Measurements from ENCODE around the gene SHISA9.

Gene SHISA9

GRCh38 chr16:13134836-13135235 is 233.4 kb downstream of the SHISA9 start:
- DNase-seq = no peak

DNA sequence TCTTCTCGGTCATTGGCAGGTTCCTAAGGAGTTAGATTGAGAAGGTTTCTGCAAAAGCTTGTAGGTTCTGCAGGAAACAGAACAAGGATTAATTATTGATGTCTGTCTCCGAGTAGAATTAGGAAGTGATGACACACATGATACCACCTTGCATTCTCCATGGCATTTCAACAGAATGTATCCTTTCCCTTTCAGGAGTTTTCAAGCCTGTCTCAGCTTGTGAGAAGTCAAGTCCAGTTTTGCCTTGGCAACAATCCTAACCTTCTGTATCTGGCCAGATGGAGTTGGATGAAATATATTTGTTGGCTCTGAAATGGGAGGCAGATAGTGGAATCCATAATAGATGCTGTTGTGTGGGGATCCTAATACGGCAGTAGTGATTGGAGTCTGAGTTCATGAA is 235.5 kb downstream of the SHISA9 start:
- DNase-seq = no peak

GRCh38 chr16:13138528-13138927 is 237.1 kb downstream of the SHISA9 start:
- DNase-seq = no peak

DNA sequence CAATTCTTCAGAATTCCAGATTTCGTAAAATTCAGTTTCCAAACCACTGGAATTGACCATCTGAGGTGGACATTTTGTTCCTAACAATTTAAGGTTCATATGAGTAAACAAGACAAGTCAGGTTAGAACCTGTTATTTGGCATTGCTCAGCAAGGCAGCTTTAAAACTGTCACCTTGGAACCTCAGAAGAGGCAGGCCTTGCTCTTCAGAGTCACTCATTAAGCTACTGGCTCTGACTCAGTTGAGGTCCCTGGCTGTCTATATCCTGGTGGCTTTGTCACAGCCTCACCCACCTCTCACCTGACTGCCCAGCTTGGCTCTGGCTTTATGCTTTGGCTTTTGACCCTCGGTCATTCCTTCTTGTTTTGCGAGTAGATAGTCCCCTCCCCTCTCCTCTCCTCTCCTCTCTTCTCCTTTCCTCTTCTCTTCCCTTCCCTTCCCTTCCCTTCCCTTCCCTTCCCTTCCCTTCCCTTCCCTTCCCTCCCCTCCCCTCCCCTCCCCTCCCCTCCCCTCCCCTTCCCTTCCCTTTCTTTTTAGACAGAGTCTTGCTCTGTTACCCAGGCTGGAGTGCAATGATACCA is 238.4 kb downstream of the SHISA9 start:
- DNase-seq = no peak

GRCh38 chr16:13143551-13143950 is 242.2 kb downstream of the SHISA9 start:
- no peak for DNase-seq

GRCh38 chr16:13146829-13147228 is 245.4 kb downstream of the SHISA9 start:
- no peak for DNase-seq

DNA sequence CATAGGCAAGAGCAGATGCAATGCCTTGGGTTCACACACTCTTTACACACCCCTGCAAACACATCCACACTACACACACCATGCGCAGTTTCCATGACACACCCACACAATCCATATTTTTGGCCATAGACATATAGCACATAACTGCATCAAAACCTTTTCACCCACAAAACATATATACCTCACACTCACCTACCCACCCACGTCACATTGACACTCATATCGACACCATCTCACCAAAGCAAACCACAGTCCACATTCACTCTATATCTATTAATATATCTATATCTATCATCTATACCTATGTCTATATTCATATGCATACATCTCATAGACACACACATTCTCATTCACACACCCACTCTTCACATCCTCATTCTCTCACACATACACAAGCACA is 246.9 kb downstream of the SHISA9 start:
- DNase-seq = no peak

DNA sequence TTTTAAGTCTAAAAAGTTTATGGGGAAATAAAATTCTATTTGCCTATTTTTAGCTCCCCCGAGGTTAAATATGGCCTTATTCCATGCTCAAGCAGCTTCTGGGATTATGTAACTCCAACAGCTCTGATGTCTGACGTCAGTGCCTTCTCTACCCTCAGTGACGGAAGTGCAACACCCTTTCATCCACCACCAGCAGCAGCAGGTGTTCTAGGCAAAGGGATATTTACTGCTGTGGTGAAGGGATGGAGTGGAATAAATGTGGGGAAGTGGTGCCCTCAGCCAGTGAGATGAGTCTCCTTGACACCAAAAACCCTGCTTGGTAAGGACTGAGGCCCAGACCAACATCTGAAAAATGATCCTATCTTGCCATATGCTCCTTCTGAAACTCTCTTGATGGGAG is 247.4 kb downstream of the SHISA9 start:
- DNase-seq = no peak

GRCh38 chr16:13150181-13150885 is 248.9 kb downstream of the SHISA9 start:
- no peak for DNase-seq

GRCh38 chr16:13153696-13154095 is 252.3 kb downstream of the SHISA9 start:
- DNase-seq = no peak

DNA sequence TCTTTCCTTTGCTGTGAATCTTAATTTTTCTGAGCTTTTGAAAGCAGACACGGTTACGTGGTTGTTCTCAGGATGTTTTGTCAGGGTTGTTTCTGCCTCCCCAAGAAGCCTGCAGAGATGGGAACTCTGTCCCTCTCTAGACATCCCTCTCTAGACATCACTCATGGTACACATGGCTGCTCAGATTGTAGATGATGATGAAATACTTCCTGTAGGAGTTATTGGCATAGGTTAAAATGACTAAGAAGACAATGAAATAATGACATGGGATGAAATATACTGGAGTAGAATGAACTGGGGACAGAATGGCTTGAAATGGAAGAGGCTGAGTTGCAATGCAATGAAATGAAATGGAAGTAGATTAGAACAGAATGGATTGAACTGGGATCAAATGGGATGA is 253.4 kb downstream of the SHISA9 start:
- no peak for DNase-seq

- no peak for DNase-seq
Observed at GRCh38 chr16:13155377-13155776, 254.0 kb downstream of the SHISA9 start.

- no peak for DNase-seq
Observed at GRCh38 chr16:13155780-13156179, 254.4 kb downstream of the SHISA9 start.

DNA sequence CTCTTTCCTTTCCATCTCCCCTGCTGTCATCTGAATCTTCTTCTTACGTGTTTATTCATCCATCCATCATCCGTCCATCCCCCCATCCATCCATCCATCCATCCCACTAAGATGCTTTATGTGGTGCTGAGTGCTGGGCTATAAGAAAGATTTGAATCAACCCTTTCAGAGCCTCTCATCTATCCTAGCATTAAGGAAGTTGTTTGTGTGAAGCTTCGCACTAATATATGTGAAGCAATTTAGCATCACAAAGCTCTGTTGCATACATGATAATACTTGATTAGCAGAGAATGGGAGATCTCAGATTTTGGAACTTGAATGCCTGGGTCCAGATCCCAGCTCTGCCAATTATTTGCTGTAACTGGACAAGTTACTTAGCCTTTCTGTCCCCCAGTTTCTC is 255.7 kb downstream of the SHISA9 start:
- no peak for DNase-seq

DNA sequence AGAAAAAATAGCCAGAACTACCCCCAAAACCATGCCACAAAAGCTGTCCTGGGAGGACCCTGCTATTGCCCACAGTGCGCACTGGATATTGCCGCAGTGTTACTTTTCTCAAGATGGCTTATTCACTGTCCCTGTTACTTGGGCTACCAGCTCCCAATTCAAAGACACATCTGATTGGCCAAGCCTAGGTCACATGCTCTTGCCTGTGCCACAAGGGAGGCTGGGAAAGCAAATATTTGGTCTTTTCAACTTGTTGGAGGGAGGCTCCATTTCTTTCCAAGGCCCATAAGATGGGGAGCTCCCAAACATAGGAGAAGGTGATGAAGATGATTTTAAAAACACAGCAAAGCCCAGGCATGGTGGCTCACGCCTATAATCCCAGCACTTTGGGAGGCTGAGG is 257.0 kb downstream of the SHISA9 start:
- DNase-seq = no peak

DNA sequence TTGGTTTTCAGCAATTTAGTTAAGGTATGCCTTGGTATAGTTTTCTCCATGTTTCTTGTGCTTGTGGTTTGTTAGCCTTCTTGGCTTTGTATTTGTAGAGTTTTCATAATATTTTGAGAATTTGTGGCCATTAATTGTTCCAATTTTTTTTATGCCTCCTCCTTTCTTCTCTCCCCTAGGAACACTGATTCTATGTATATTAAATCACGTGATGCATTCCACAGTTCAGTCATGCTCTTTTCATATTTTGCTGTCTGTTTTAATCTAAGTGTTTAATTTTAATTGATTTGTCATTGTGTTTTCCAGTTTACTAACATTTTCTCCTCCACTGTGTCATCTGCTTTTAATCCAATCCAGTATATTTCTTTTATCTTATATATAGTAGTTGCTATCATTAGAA is 263.6 kb downstream of the SHISA9 start:
- no peak for DNase-seq

DNA sequence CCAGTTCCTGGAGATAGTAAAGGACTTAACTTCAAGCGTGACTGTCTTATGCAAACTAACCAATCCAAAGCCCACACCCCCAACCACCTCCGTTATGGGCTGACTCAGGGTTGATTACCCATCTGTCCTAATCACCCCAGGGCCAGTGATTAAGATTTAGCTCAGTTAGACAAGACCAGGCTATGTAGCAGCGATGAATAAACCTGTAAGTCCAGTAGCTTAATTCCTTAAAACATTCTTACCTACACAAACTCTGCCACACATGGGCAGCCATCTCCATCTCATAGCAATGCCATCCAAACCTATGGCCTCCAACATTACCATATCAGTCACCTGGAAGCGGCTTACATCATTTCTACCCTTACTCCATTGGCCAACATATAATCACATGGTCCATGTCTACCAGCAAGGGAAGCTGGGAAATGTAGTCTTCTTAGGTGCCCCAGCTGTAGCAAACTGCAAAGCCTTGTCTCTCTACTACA is 266.7 kb downstream of the SHISA9 start:
- DNase-seq = no peak

- DNase-seq = no peak
Observed at GRCh38 chr16:13171313-13171712, 269.9 kb downstream of the SHISA9 start.

DNA sequence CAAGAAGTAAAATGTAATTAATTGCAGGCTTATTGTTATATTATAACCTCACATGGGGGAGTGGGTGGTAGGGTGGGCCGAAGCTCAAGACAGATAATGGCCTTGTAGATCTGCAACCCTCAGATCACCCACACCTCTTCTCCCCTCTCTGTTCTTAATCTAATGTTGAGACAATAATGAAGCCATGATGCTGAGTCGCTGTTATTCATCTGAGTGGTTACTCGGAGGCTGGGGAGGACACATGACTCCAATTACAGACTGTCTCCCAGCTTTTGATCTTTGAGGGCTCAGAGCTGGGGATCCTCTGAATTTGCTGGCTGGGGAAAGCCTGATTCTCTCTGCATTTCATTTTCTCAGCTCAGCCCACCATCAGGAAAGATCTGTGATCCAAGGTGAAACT is 275.3 kb downstream of the SHISA9 start:
- no peak for DNase-seq

DNA sequence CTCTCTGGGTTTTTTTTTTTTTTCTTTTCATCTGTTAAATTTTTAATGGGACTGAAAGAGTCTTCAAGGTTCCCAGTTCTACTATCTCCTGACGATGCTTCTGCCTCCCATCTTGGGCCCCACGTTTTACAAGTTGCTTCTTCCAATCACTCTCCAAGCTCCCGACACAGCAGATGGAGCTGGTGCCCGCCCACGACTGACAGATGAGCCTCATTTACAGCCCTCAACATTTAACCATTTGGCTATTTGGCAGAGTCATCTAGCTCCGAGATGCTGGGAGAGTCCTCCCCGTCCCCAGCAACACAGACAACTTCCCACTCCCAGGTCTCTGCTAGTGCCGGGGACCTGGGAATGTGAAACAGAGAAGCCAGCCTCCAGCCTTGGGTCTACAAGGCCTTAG is 276.9 kb downstream of the SHISA9 start:
- DNase-seq = no peak

- DNase-seq = no peak
Observed at GRCh38 chr16:13181432-13181831, 280.0 kb downstream of the SHISA9 start.

- no peak for DNase-seq
Observed at GRCh38 chr16:13186813-13187212, 285.4 kb downstream of the SHISA9 start.

DNA sequence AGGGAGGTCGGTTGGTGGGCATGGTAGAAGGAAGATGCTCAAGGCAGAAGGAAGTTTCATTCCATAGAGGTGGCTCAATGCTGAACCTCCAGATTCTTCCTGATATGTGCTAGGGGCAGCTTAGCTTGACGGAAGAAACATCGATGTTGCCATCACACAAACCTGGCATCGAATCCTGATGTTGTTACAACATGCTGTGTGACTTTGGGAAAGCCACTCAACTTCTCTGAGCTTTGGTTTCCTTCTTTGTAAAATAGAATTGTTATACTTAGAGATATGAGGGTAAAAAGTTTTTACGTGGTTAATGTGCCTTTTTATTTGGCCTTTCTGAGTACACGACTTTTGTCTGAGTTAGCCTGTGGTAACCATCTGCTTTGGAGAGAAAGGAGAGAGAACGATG is 287.9 kb downstream of the SHISA9 start:
- no peak for DNase-seq

DNA sequence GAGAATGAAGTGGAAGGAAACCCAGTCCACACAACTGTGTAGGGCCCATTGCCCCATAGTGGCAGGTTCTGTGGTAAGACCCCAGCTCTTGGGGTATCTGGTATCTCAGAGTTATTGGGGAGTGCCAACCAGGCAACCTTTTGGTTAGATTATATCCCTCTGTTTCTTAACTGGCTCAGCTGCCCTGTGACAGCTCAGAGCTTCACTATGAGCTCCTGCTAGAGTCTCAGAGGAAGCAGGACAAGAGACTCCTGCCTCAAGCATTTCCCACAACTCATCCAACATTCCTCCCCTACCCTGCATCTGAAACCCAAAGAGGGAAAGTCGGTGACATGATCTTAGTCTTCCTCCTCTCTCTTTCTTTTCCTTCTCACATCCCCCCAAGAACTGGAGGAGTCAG is 292.3 kb downstream of the SHISA9 start:
- DNase-seq = no peak

DNA sequence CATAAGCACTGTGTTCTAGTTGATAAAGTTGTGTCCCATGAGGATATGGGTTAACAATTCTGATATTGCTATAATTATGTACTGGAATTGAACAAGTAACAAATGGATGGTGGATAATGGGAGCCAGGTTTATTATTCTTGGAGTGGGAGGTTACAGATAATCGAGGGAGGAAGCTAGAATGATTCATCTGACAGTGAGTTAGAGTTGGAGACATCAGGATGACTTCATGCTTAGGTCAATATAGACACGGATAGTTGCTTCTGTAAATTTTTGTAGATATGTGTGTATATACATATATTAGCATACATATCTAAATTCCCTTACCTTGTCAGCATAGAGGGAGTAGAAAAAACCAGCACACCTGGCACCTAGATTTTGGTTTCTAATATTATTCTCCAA is 293.4 kb downstream of the SHISA9 start:
- DNase-seq = no peak

All from NCI-H2227 treated with DMSO at 0.1 percent for 48 hours (cell line).